H1 (cell line): ENCODE data around the gene C20orf141. TPM values are rescaled to one million over a fixed set of nuclear protein-coding genes. Genes with fewer than 3 reads are reported as not detected.
A peak's percentile ranks its signal among the peaks of the same experiment; 100 is the strongest.

Source experiments
- CTCF ChIA-PET: fragments of 300-600 bp; sonication (Branson Sonifier 250); formaldehyde crosslinking; loops from one replicate; lab custom pipeline; 2021; ENCODE audit not compliant: partially characterized antibody; lab: Charles Lee
- POLR2A ChIA-PET: fragments of 300-600 bp; sonication (Branson Sonifier 250); formaldehyde crosslinking; loops from one replicate; lab custom pipeline; 2021; ENCODE audit warnings: inconsistent platforms; ENCODE audit not compliant: partially characterized antibody; lab: Charles Lee
- DNase-seq, 2 experiments: peaks; one replicate each; pipeline versions ENCODE4 v3.0.0 to v3.0.0-alpha.2; 2010 to 2022; ENCODE audit warnings: low spot score in 2 of 2, low read depth in 1 of 2, mixed read lengths in 1 of 2
- FAIRE-seq: peaks from 2 replicates; lab custom pipeline; 2011; peaks lifted over from hg19 to GRCh38; lab: Jason Lieb, UNC
- H2AFZ ChIP-seq: 2 replicates; pipeline ENCODE4 v1.8.1; 2012; ENCODE audit warnings: low read length, inconsistent platforms
- H2AK5ac ChIP-seq: 2 replicates; pipeline ENCODE4 v1.6.1; 2013; ENCODE audit warnings: low read depth, low read length
- H2BK120ac ChIP-seq: replicated peaks from 2 replicates; pipeline ENCODE3; 2013; ENCODE audit warnings: low read depth, low read length, inconsistent platforms
- H2BK12ac ChIP-seq: 2 replicates; pipeline ENCODE4 v1.6.1; 2013; ENCODE audit warnings: low read depth, low read length
- H2BK15ac ChIP-seq: 2 replicates; pipeline ENCODE4 v1.6.1; 2013; ENCODE audit warnings: low read length
- H2BK20ac ChIP-seq: 2 replicates; pipeline ENCODE4 v1.6.1; 2013; ENCODE audit warnings: low read length
- H2BK5ac ChIP-seq: 2 replicates; pipeline ENCODE4 v1.6.1; 2013; ENCODE audit warnings: low read depth, low read length
- H3K14ac ChIP-seq: 2 replicates; pipeline ENCODE4 v1.6.1; 2013; ENCODE audit warnings: inconsistent platforms; ENCODE audit not compliant: insufficient read length
- H3K18ac ChIP-seq: 2 replicates; pipeline ENCODE4 v1.6.1; 2013; ENCODE audit warnings: low read length; ENCODE audit errors: extremely low read depth
- H3K23ac ChIP-seq: 2 replicates; pipeline ENCODE4 v1.6.1; 2013; ENCODE audit warnings: inconsistent platforms; ENCODE audit not compliant: insufficient read length
- H3K23me2 ChIP-seq: 2 replicates; pipeline ENCODE4 v1.6.1; 2013; ENCODE audit warnings: low read depth, low read length
- H3K27ac ChIP-seq: 2 replicates; pipeline ENCODE4 v1.6.1; 2011; ENCODE audit warnings: low read depth, low read length, inconsistent platforms
- H3K27me3 ChIP-seq, 4 experiments: replicated peaks in 1 of 4; 1 replicate in 1 of 4; 2 replicates in 3 of 4; pipeline versions ENCODE4 v1.6.1 to v1.8.1; 2011 to 2013; ENCODE audit warnings: low read length in 3 of 4, mild to moderate bottlenecking in 3 of 4, inconsistent platforms in 2 of 4, mixed read lengths in 2 of 4, moderate library complexity in 1 of 4; ENCODE audit not compliant: control insufficient read depth in 3 of 4, insufficient read depth in 3 of 4; ENCODE audit errors: extremely low read depth in 1 of 4
- H3K36me3 ChIP-seq, 4 experiments: 2 replicates each; pipeline versions ENCODE4 v1.6.1 to v1.8.1; 2011 to 2013; ENCODE audit warnings: mild to moderate bottlenecking in 4 of 4, low read length in 3 of 4, moderate library complexity in 2 of 4, control low read depth in 1 of 4, inconsistent platforms in 1 of 4; ENCODE audit not compliant: insufficient read depth in 4 of 4, control insufficient read depth in 2 of 4
- H3K4ac ChIP-seq: replicated peaks from 2 replicates; pipeline ENCODE3; 2013; ENCODE audit warnings: low read length, low read depth, mixed read lengths, inconsistent platforms; ENCODE audit not compliant: insufficient read length
- H3K4me1 ChIP-seq, 4 experiments: replicated peaks in 1 of 4; 1 replicate in 1 of 4; 2 replicates in 3 of 4; pipeline versions ENCODE4 v1.6.1 to v1.8.1; 2011 to 2013; ENCODE audit warnings: low read length in 3 of 4, inconsistent platforms in 2 of 4, mixed read lengths in 1 of 4; ENCODE audit not compliant: insufficient read depth in 4 of 4, control insufficient read depth in 3 of 4
- H3K4me2 ChIP-seq, 2 experiments: 2 replicates each; pipeline versions ENCODE4 v1.6.1 to v1.8.1; 2011 to 2013; ENCODE audit warnings: low read depth in 2 of 2, low read length in 2 of 2, control low read depth in 1 of 2, inconsistent platforms in 1 of 2, mild to moderate bottlenecking in 1 of 2; ENCODE audit not compliant: insufficient read depth in 1 of 2
- H3K4me3 ChIP-seq, 4 experiments: fragments of 200-600, 300-600 bp in 1 of 4; sonication (generic), shearing (Covaris generic), sonication (Bioruptor Twin) in 1 of 4; 2 replicates each; pipeline versions ENCODE4 v1.5.1 to v1.8.1; 2011 to 2016; ENCODE audit warnings: low read length in 4 of 4, low read depth in 3 of 4, control low read depth in 2 of 4, inconsistent platforms in 2 of 4, mild to moderate bottlenecking in 2 of 4, mixed read lengths in 1 of 4, moderate library complexity in 1 of 4; ENCODE audit not compliant: insufficient read depth in 2 of 4; ENCODE audit errors: extremely low read depth in 1 of 4
- H3K56ac ChIP-seq: replicated peaks from 2 replicates; pipeline ENCODE3; 2013; ENCODE audit warnings: low read depth, mild to moderate bottlenecking, mixed read lengths, low read length, inconsistent platforms; ENCODE audit not compliant: insufficient read length
- H3K79me1 ChIP-seq: 2 replicates; pipeline ENCODE4 v1.6.1; 2013; ENCODE audit warnings: low read depth, low read length, control low read depth
- H3K79me2 ChIP-seq, 2 experiments: 2 replicates each; pipeline versions ENCODE4 v1.6.1 to v1.8.1; 2012 to 2013; ENCODE audit warnings: low read length in 2 of 2, mild to moderate bottlenecking in 2 of 2, inconsistent platforms in 1 of 2; ENCODE audit not compliant: insufficient read depth in 2 of 2, control insufficient read depth in 1 of 2
- H3K9ac ChIP-seq, 4 experiments: replicated peaks in 1 of 4; 1 replicate in 1 of 4; 2 replicates in 3 of 4; pipeline versions ENCODE4 v1.6.1 to v1.8.1; 2011 to 2013; ENCODE audit warnings: low read depth in 3 of 4, low read length in 3 of 4, control low read depth in 2 of 4, mild to moderate bottlenecking in 2 of 4, moderate library complexity in 2 of 4, inconsistent platforms in 1 of 4; ENCODE audit errors: extremely low read depth in 1 of 4
- H3K9me3 ChIP-seq, 2 experiments: 2 replicates each; pipeline versions ENCODE4 v1.6.1 to v1.8.1; 2012 to 2013; ENCODE audit warnings: mild to moderate bottlenecking in 2 of 2, moderate library complexity in 2 of 2, control low read depth in 1 of 2, inconsistent platforms in 1 of 2, low read depth in 1 of 2, low read length in 1 of 2, mixed read lengths in 1 of 2; ENCODE audit not compliant: insufficient read depth in 2 of 2
- H4K20me1 ChIP-seq, 2 experiments: replicated peaks in 1 of 2; 2 replicates each; pipeline versions ENCODE3 to v1.8.1; 2011 to 2013; ENCODE audit warnings: inconsistent platforms in 2 of 2, low read length in 2 of 2, mild to moderate bottlenecking in 1 of 2; ENCODE audit not compliant: insufficient read depth in 2 of 2, control insufficient read depth in 1 of 2
- H4K5ac ChIP-seq: 2 replicates; pipeline ENCODE4 v1.6.1; 2013; ENCODE audit warnings: low read length, low read depth, mixed read lengths, inconsistent platforms; ENCODE audit not compliant: insufficient read length
- H4K8ac ChIP-seq: 2 replicates; pipeline ENCODE4 v1.8.0; 2013; ENCODE audit warnings: mild to moderate bottlenecking, moderate library complexity, low read length, inconsistent platforms; ENCODE audit not compliant: insufficient read depth; ENCODE audit errors: extremely low read depth
- H4K91ac ChIP-seq: replicated peaks from 2 replicates; pipeline ENCODE3; 2013; ENCODE audit warnings: low read length, mixed read lengths, inconsistent platforms; ENCODE audit not compliant: insufficient read length
- CTBP2 ChIP-seq: IDR thresholded peaks from 2 replicates; pipeline ENCODE4 v1.7.0; 2011; ENCODE audit warnings: borderline replicate concordance, mild to moderate bottlenecking, moderate library complexity, mixed read lengths, low read length; ENCODE audit not compliant: insufficient read depth, insufficient read length
- EZH2 ChIP-seq: fragments of 200-600 bp; sonication (generic); IDR thresholded peaks from 2 replicates; pipeline ENCODE4 v1.7.1; 2012; ENCODE audit warnings: low read depth, mild to moderate bottlenecking, moderate library complexity, low read length, inconsistent platforms; ENCODE audit not compliant: severe bottlenecking
- HDAC6 ChIP-seq: IDR thresholded peaks from one replicate; pipeline ENCODE4 v1.7.1; 2012; ENCODE audit warnings: low read depth, mild to moderate bottlenecking, inconsistent platforms, low read length, moderate library complexity
- KDM1A ChIP-seq: fragments of 200-600, 300-600 bp; sonication (generic); IDR thresholded peaks from 2 replicates; pipeline ENCODE4 v1.7.1; 2016; ENCODE audit warnings: mild to moderate bottlenecking, low read length, borderline replicate concordance
- POLR2AphosphoS5 ChIP-seq: IDR thresholded peaks from 2 replicates; pipeline ENCODE4 v1.6.1; 2011; ENCODE audit warnings: low read depth, low read length
- RFX5 ChIP-seq: IDR thresholded peaks from 2 replicates; pipeline ENCODE4 v1.6.1; 2011; ENCODE audit warnings: low read depth, low read length, improper control_type of control experiment, borderline replicate concordance
- SAP30 ChIP-seq: fragments of 300-600 bp; sonication (generic); IDR thresholded peaks from 2 replicates; pipeline ENCODE4 v1.7.1; 2012; ENCODE audit warnings: low read length, moderate library complexity, mild to moderate bottlenecking, inconsistent platforms; ENCODE audit not compliant: insufficient read depth, insufficient replicate concordance
- SIRT6 ChIP-seq: IDR thresholded peaks from one replicate; pipeline ENCODE4 v1.7.1; 2012; ENCODE audit warnings: low read length, inconsistent platforms
- SP1 ChIP-seq: IDR thresholded peaks from 2 replicates; pipeline ENCODE4 v1.6.1; 2011; ENCODE audit warnings: low read depth, low read length
- WGBS, 2 experiments: shearing (Covaris generic) in 1 of 2; methylation state at CpG; one replicate each; pipeline versions ENCODE4 v1.1.6 to v1.1.7; 2013 to 2015; ENCODE audit warnings: low lambda C conversion rate in 2 of 2, mixed read lengths in 2 of 2, inconsistent platforms in 1 of 2, low coverage in 1 of 2, missing lambda C conversion rate in 1 of 2; ENCODE audit not compliant: insufficient replicate concordance in 2 of 2, insufficient coverage in 1 of 2, insufficient read length in 1 of 2; ENCODE audit errors: extremely low coverage in 1 of 2, missing lambda C conversion rate in 1 of 2; 5-methylcytosine and 5-hydroxymethylcytosine counted together
- polyA plus RNA-seq, 7 experiments: library from polyadenylated mRNA; depleted of rRNA in 3 of 7; stranded (reverse) in 5 of 7; unstranded in 2 of 7; fragments of >200 nt in 5 of 7; fragments of 200-250 nt in 2 of 7; gene quantifications; 1 replicate in 5 of 7; 2 replicates in 1 of 7; 4 replicates in 1 of 7; pipeline versions ENCODE4 v1.2.1 to v1.2.3, GENCODE V29; 2011 to 2013; ENCODE audit warnings: missing spikeins in 2 of 7, mixed read lengths in 2 of 7
- total RNA-seq: library from RNA; stranded (reverse); fragmentation: NEBNext Ultra II Directional; extraction: Animal tissue kit (Norgen Biotek cat#: 25700); gene quantifications from 2 replicates; pipeline ENCODE4 v1.2.1, GENCODE V29; 2021
- TF ChIP-seq, protein P1 (sequence below): IDR thresholded peaks from 2 replicates; pipeline ENCODE4 v1.6.1; 2012; ENCODE audit warnings: low read length, inconsistent platforms

Gene C20orf141
- total and polyA plus RNA-seq, 2 of the 8 experiments (the other 6 are each of a cell fraction or from before 2014, with no cell fraction given): not detected

DNA sequence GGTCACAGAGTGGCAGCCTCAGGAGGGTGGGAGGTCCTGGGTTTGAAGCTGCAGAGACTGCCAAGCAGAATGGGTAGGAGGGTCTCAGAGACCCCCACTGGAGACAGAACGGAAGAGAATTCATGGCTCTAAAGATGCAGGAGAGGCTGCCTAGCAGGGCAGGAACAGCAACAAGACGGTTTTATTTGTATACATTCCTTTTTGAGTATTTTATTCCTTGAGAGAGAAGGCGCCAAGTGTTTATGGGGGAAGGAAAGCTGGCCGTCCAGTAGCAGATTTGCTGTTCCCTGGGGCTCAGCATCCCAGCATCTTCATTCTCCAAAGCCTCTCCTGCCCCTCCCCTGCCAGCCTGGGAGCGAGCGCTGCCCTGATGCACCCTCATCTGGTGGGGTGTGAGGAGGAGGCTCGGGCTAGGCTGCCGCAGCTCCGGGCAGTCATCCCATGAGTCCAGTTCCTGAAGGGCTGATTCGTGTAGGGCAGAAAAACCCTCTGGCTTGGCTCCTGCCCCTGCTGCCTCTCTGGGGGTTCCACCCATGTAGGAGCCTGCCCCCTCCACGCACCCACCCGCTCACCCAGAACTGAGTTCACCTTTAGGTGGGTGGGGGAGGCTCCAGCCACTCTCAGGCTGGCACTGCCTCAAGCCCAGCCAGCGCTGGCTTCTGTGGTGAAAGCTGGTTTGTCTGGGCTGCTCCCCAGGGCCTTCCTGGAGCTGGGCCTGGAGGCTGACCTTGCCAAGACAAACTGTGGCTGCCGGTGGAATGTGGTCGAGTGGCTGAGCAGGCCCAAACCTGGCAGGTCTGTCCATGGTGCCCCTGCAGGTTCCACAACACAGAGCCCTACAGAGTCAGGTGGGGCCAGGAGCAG, 46.8 kb upstream of the C20orf141 start:
- Histone ChIP-seq H3K36me3 (no peaks in the 10 kb centered on the region), H2BK12ac (no peak overlapping the region), H4K5ac (no peak overlapping the region), H2AFZ (no peak overlapping the region), H4K8ac (peak overlapping the region; percentile 35; the same call in 1 of the 2 replicates), H2BK20ac (no peak overlapping the region), H3K4me3 (no peak overlapping the region), H3K14ac (no peak overlapping the region), H2BK15ac (no peak overlapping the region), H3K79me1 (no peaks in the 10 kb centered on the region), H3K9ac (no peak overlapping the region), H3K4me2 (no peak overlapping the region), H3K23ac (no peak overlapping the region), H2BK120ac (no peak overlapping the region), H3K4me1 (peaks cover 0 to 3% (median under 1%) of the 10 kb centered on the region in 4 experiments; a peak in 2 of 7 replicates), H3K27me3 (no peaks in the 10 kb centered on the region; a peak in 1 of 7 replicates), H4K91ac (no peak overlapping the region), H4K20me1 (no peaks in the 10 kb centered on the region), H3K79me2 (no peaks in the 10 kb centered on the region), H2BK5ac (no peak overlapping the region), H3K18ac (no peak overlapping the region; the same call in 1 of the 2 replicates), H2AK5ac (no peak overlapping the region), H3K9me3 (no peaks in the 10 kb centered on the region), H3K23me2 (no peaks in the 10 kb centered on the region; the same call in 1 of the 2 replicates), H3K4ac (no peak overlapping the region), H3K27ac (no peak overlapping the region), H3K56ac (no peak overlapping the region)
- DNase-seq (no peak), FAIRE-seq (no peak)
- WGBS, 2 experiments: 80% methylated on average over 14 of the region's 15 CpGs; no CpG with 5 or more reads in 1 of the 2 experiments
- POLR2A ChIA-PET: interaction anchor here (1.1 to 1.5 kb wide), 3 partner anchors 25 to 113 kb away, joined by 3 read pairs; partner anchors contain the start of gene CPXM1
- CTCF ChIA-PET: interaction anchor here (0.7 to 6.5 kb wide), 8 partner anchors 9 to 286 kb away, joined by 3 to 43 read pairs (median 5); no protein-coding TSS in a partner anchor
- TF ChIP-seq SIRT6 (no peak), RFX5 (no peak), KDM1A (no peak), CTBP2 (no peak), POLR2AphosphoS5 (no peak), SAP30 (no peak), HDAC6 (no peak), EZH2 (no peak), SP1 (no peak)
- TF ChIP-seq, protein P1, sequence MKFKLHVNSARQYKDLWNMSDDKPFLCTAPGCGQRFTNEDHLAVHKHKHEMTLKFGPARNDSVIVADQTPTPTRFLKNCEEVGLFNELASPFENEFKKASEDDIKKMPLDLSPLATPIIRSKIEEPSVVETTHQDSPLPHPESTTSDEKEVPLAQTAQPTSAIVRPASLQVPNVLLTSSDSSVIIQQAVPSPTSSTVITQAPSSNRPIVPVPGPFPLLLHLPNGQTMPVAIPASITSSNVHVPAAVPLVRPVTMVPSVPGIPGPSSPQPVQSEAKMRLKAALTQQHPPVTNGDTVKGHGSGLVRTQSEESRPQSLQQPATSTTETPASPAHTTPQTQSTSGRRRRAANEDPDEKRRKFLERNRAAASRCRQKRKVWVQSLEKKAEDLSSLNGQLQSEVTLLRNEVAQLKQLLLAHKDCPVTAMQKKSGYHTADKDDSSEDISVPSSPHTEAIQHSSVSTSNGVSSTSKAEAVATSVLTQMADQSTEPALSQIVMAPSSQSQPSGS: no peak
